Gastroesophageal sphincter (tissue), 4 donors: ENCODE measurements around the gene TAS2R10. TPM values are rescaled to one million over a fixed set of nuclear protein-coding genes. Genes with fewer than 3 reads are reported as not detected.

ENCODE experiments used
- ATAC-seq: fragments of 150-250 bp; one replicate; pipeline ENCODE4 v1.9.1; 2016; ENCODE audit warnings: mild to moderate bottlenecking, moderate library complexity
- H3K27ac ChIP-seq, 4 donors: fragments of 200-600 bp; sonication (generic) in 3 of 4; 1 replicate in 3 of 4; 2 replicates in 1 of 4; pipeline ENCODE4 v1.5.1; 2016 to 2019
- H3K27me3 ChIP-seq: fragments of 200-600 bp; sonication (generic); one replicate; pipeline ENCODE4 v1.5.1; 2019
- H3K36me3 ChIP-seq, 2 donors: fragments of 200-600 bp; sonication (generic); one replicate each; pipeline ENCODE4 v1.5.1; 2019; ENCODE audit warnings: control low read depth in 1 of 2
- H3K4me1 ChIP-seq, 3 donors: fragments of 200-600 bp; sonication (generic); 1 replicate in 2 of 3; 2 replicates in 1 of 3; pipeline ENCODE4 v1.5.1; 2016 to 2019; ENCODE audit warnings: control low read depth in 2 of 3
- H3K4me3 ChIP-seq, 2 donors: fragments of 200-600 bp; sonication (generic); one replicate each; pipeline ENCODE4 v1.5.1; 2019; ENCODE audit warnings: mild to moderate bottlenecking in 1 of 2, moderate library complexity in 1 of 2
- H3K9me3 ChIP-seq, 3 donors: fragments of 200-600 bp; sonication (generic); one replicate each; pipeline ENCODE4 v1.5.1; 2017 to 2019; ENCODE audit warnings: control low read depth in 2 of 3
- CTCF ChIP-seq, 4 experiments: fragments of 200-600 bp in 2 of 4; fragments of 450-650 bp in 2 of 4; sonication (generic) in 1 of 4; IDR thresholded peaks; one replicate each; pipeline ENCODE4 v1.5.1; 2017 to 2019; ENCODE audit warnings: antibody characterized with exemption in 4 of 4, mild to moderate bottlenecking in 2 of 4, moderate library complexity in 2 of 4
- EP300 ChIP-seq: sonication (generic); formaldehyde crosslinking; IDR thresholded peaks from one replicate; pipeline ENCODE4 v1.6.1; 2017; ENCODE audit warnings: antibody characterized with exemption, mild to moderate bottlenecking
- POLR2A ChIP-seq, 2 donors: fragments of 450-650 bp; IDR thresholded peaks; one replicate each; pipeline ENCODE4 v1.6.1; 2017; ENCODE audit warnings: antibody characterized with exemption in 2 of 2, mild to moderate bottlenecking in 2 of 2, moderate library complexity in 1 of 2
- POLR2AphosphoS5 ChIP-seq: sonication (generic); formaldehyde crosslinking; IDR thresholded peaks from one replicate; pipeline ENCODE4 v1.6.1; 2017; ENCODE audit warnings: antibody characterized with exemption
- WGBS, 2 donors: methylation state at CpG; one replicate each; pipeline ENCODE4 v1.1.5; 2018; ENCODE audit warnings: low coverage in 1 of 2; 5-methylcytosine and 5-hydroxymethylcytosine counted together
- total RNA-seq, 4 donors: library from RNA; depleted of rRNA; stranded (reverse); fragments of >200 nt; gene quantifications; one replicate each; pipeline ENCODE4 v1.1.0, GENCODE V29; 2016

The TAS2R10 gene
- total RNA-seq, 4 donors from 2014 or later, result 0.78 TPM; not detected in 3

- Histone ChIP-seq H3K4me1 (no peaks in the 10 kb centered on the region), H3K9me3 (peaks cover 0 to 7% (median 0%) of the 10 kb centered on the region in 3 donors), H3K27me3 (no peaks in the 10 kb centered on the region), H3K27ac (no peak overlapping the region), H3K4me3 (no peak overlapping the region), H3K36me3 (peaks cover 0 to 27% of the 10 kb centered on the region in 2 donors)
- no peak for ATAC-seq
- TF ChIP-seq EP300 (no peak), CTCF (IDR thresholded peaks at IDR 0.05) (no peak)
- WGBS, 2 donors, result 95 to 100% methylated on average over 1 to 2 of the region's 2 CpGs
Observed at GRCh38 chr12:10855807-10856206, 29.6 kb upstream of the TAS2R10 start.

- no CpG with 5 or more reads among the region's 2 CpGs for WGBS, 2 donors
Observed at GRCh38 chr12:10853776-10854175, 27.6 kb upstream of the TAS2R10 start.

GRCh38 chr12:10851243-10851858, 25.2 kb upstream of the TAS2R10 start:
- Histone ChIP-seq H3K4me3 (no peak overlapping the region), H3K36me3 (peaks cover 0 to 37% of the 10 kb centered on the region in 2 donors), H3K27ac (no peak overlapping the region), H3K9me3 (peaks cover 0 to 7% (median 0%) of the 10 kb centered on the region in 3 donors), H3K4me1 (no peaks in the 10 kb centered on the region), H3K27me3 (no peaks in the 10 kb centered on the region)
- ATAC-seq, result no peak
- TF ChIP-seq EP300, result no peak
- no peak for TF ChIP-seq POLR2A (IDR thresholded peaks at IDR 0.05)
- no peak for TF ChIP-seq POLR2AphosphoS5
- no peak for TF ChIP-seq CTCF (IDR thresholded peaks at IDR 0.05)
- 29 to 70% methylated on average over 1 to 3 of the region's 4 CpGs for WGBS, 2 donors

More at GRCh38 chr12:10853776-10854175, 27.6 kb upstream of the TAS2R10 start:
- Histone ChIP-seq H3K4me3 (no peak overlapping the region), H3K27ac (no peak overlapping the region), H3K4me1 (no peaks in the 10 kb centered on the region), H3K36me3 (peaks cover 0 to 27% of the 10 kb centered on the region in 2 donors), H3K9me3 (peaks cover 0 to 7% (median 0%) of the 10 kb centered on the region in 3 donors), H3K27me3 (no peaks in the 10 kb centered on the region)
- no peak for ATAC-seq
- TF ChIP-seq EP300 (no peak), POLR2AphosphoS5 (no peak), CTCF (IDR thresholded peaks at IDR 0.05) (no peak), POLR2A (IDR thresholded peaks at IDR 0.05) (no peak)

GRCh38 chr12:10849425-10849878, 23.3 kb upstream of the TAS2R10 start, which contains the start of gene PRR4:
TSS of gene PRR4 (minus strand) at chr12:10849475. CDS start at chr12:10849437, 38 bp downstream.
- Histone ChIP-seq H3K4me1 (no peaks in the 10 kb centered on the region), H3K36me3 (peaks cover 0 to 30% of the 10 kb centered on the region in 2 donors), H3K27ac (no peak within 1 kb of the TSS), H3K4me3 (no peak within 1 kb of the TSS), H3K27me3 (no peaks in the 10 kb centered on the region), H3K9me3 (no peaks in the 10 kb centered on the region)
- 83 to 87% methylated on average over 3 of the region's 4 CpGs for whole genome bisulfite sequencing, 2 donors
- TF ChIP-seq POLR2A (IDR thresholded peaks at IDR 0.05) (no peak), POLR2AphosphoS5 (no peak), EP300 (no peak), CTCF (IDR thresholded peaks at IDR 0.05) (no peak)
- no peak for ATAC-seq

- no peak for ATAC-seq
- TF ChIP-seq POLR2A (IDR thresholded peaks at IDR 0.05), result no peak
- TF ChIP-seq POLR2AphosphoS5, result no peak
- TF ChIP-seq CTCF (IDR thresholded peaks at IDR 0.05), result no peak
- no peak for TF ChIP-seq EP300
- 28 to 38% methylated on average over 2 of the region's 2 CpGs for WGBS, 2 donors
Observed at GRCh38 chr12:10847744-10848143, 21.6 kb upstream of the TAS2R10 start.

More at GRCh38 chr12:10847744-10848143, 21.6 kb upstream of the TAS2R10 start:
- Histone ChIP-seq H3K27ac (no peak overlapping the region), H3K4me1 (no peaks in the 10 kb centered on the region), H3K9me3 (no peaks in the 10 kb centered on the region), H3K36me3 (peaks cover 0 to 40% of the 10 kb centered on the region in 2 donors), H3K27me3 (no peaks in the 10 kb centered on the region), H3K4me3 (no peak overlapping the region)
